ENCODE results near the gene RYR2. TPM values are rescaled to one million over a fixed set of nuclear protein-coding genes. Genes with fewer than 3 reads are reported as not detected.

Gene RYR2
- total RNA-seq, 2 experiments from 2014 or later = not detected

DNA sequence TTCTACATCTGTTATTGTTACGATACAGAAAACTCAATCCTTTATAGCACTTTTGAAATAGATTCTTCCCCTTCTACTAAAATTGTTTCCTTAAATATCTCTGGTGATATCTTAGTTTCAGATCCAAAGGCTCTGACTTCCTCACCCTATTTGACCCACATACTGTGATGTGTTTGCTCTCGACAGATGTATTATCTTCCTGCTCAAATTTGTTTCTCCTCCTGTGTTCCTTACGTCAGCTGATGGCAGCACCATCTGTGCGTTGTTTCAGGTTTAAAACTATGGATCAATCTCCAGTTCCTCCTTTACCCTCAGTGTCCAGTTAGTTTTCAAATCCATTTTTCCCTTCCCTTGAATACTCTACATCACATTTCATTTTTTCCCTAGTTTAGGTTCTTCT, 274.4 kb downstream of the RYR2 start:
- no peaks in the 10 kb centered on the region for H3K4me1 ChIP-seq (ENCODE audit: insufficient read depth, low read length, poor library complexity, severe bottlenecking)
- TF ChIP-seq EZH2phosphoT487 (IDR thresholded peaks at IDR 0.05; ENCODE audit: borderline replicate concordance, low read depth, low read length) = no peak
- TF ChIP-seq, protein P1, sequence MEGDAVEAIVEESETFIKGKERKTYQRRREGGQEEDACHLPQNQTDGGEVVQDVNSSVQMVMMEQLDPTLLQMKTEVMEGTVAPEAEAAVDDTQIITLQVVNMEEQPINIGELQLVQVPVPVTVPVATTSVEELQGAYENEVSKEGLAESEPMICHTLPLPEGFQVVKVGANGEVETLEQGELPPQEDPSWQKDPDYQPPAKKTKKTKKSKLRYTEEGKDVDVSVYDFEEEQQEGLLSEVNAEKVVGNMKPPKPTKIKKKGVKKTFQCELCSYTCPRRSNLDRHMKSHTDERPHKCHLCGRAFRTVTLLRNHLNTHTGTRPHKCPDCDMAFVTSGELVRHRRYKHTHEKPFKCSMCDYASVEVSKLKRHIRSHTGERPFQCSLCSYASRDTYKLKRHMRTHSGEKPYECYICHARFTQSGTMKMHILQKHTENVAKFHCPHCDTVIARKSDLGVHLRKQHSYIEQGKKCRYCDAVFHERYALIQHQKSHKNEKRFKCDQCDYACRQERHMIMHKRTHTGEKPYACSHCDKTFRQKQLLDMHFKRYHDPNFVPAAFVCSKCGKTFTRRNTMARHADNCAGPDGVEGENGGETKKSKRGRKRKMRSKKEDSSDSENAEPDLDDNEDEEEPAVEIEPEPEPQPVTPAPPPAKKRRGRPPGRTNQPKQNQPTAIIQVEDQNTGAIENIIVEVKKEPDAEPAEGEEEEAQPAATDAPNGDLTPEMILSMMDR (conservative IDR thresholded peaks at IDR 0.05; ENCODE audit: low read length) = no peak
- H3K36me3 ChIP-seq (ENCODE audit: insufficient read depth, low read length) = no peaks in the 10 kb centered on the region
- intact Hi-C loops (cut with micrococcal nuclease; ENCODE audit: unreplicated experiment) = no loop called here
- no peak overlapping the region for H3K27ac ChIP-seq (ENCODE audit: low read depth, low read length, poor library complexity, severe bottlenecking)
- H3K79me2 ChIP-seq (ENCODE audit: insufficient read depth, low read depth, low read length) = no peaks in the 10 kb centered on the region
- H3K9me2 ChIP-seq (ENCODE audit: insufficient read depth, low read length) = no peaks in the 10 kb centered on the region
- no peak for DNase-seq (ENCODE audit: low spot score)
- no peak overlapping the region for H3K4me2 ChIP-seq (ENCODE audit: low read length)
- no peak overlapping the region for H2AFZ ChIP-seq (ENCODE audit: low read length)
- H4K20me1 ChIP-seq (ENCODE audit: insufficient read depth, low read length) = no peaks in the 10 kb centered on the region
- no peaks in the 10 kb centered on the region for H3K9me3 ChIP-seq (ENCODE audit: low read length)
- BruUV-seq (replicated peaks) = no TSS peak
- CTCF ChIA-PET (ENCODE audit: unreplicated experiment) = no interaction called here
- POLR2A ChIA-PET = interaction anchor here (0.7 kb wide), 1 partner anchor 1299 kb away, joined by 3 read pairs; no protein-coding TSS in a partner anchor
- H3K4me3 ChIP-seq (ENCODE audit: low read depth, low read length, poor library complexity, severe bottlenecking) = no peak overlapping the region

DNA sequence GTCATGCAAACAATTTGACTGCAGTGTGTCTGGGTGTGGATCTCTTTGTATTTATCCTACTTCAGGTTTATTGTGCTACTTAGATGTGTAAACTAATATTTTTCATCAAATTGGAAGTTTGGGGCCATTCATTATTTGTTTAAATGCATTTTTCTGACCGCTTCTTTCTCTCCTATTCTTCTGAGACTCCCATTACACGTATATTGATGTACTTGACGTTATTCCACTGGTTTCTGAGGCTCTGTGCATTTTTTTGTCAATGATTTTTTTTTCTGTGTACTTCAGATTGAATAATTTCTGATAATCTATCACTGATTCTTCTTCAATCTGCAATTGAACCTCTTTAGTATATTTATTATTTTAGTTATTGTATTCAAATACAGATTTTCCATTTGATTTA, 276.8 kb downstream of the RYR2 start:
- no TSS peak for BruUV-seq (replicated peaks)
- H2AFZ ChIP-seq (ENCODE audit: low read length) = no peak overlapping the region
- ChIA-PET POLR2A (no interaction called here), CTCF (ENCODE audit: unreplicated experiment) (no interaction called here)
- DNase-seq (ENCODE audit: low spot score) = no peak
- H4K20me1 ChIP-seq (ENCODE audit: insufficient read depth, low read length) = no peaks in the 10 kb centered on the region
- no peak for TF ChIP-seq EZH2phosphoT487 (IDR thresholded peaks at IDR 0.05; ENCODE audit: borderline replicate concordance, low read depth, low read length)
- TF ChIP-seq, protein P1 (conservative IDR thresholded peaks at IDR 0.05; ENCODE audit: low read length) = no peak
- H3K4me1 ChIP-seq (ENCODE audit: insufficient read depth, low read length, poor library complexity, severe bottlenecking) = no peaks in the 10 kb centered on the region
- H3K79me2 ChIP-seq (ENCODE audit: insufficient read depth, low read depth, low read length) = no peaks in the 10 kb centered on the region
- no peaks in the 10 kb centered on the region for H3K9me2 ChIP-seq (ENCODE audit: insufficient read depth, low read length)
- H3K36me3 ChIP-seq (ENCODE audit: insufficient read depth, low read length) = no peaks in the 10 kb centered on the region
- H3K4me2 ChIP-seq (ENCODE audit: low read length) = no peak overlapping the region
- no peak overlapping the region for H3K27ac ChIP-seq (ENCODE audit: low read depth, low read length, poor library complexity, severe bottlenecking)
- H3K9me3 ChIP-seq (ENCODE audit: low read length) = no peaks in the 10 kb centered on the region
- no peak overlapping the region for H3K4me3 ChIP-seq (ENCODE audit: low read depth, low read length, poor library complexity, severe bottlenecking)
- intact Hi-C loops (cut with micrococcal nuclease; ENCODE audit: unreplicated experiment) = no loop called here

DNA sequence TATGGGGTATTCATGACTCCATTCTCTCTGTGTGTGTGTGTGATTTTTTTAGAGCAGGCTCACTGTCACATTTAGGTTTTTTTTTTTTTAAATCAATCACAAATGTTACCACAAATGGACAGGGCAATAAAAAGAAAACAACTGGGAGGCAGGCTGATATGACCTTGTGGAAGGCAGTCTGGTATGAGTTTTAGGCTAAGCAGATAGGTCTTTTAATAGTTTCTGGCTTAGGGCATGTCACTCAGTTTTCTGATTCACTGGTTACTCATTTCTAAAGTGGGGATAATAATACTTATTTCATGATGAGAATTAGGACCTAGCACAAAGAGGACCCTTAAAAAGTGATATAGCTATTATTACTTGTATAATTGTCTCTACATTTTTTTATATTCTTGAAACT, 278.9 kb downstream of the RYR2 start:
- TF ChIP-seq, protein P1 (conservative IDR thresholded peaks at IDR 0.05; ENCODE audit: low read length) = no peak
- no peak for TF ChIP-seq EZH2phosphoT487 (IDR thresholded peaks at IDR 0.05; ENCODE audit: borderline replicate concordance, low read depth, low read length)
- no peak overlapping the region for H3K4me3 ChIP-seq (ENCODE audit: low read depth, low read length, poor library complexity, severe bottlenecking)
- H3K79me2 ChIP-seq (ENCODE audit: insufficient read depth, low read depth, low read length) = no peaks in the 10 kb centered on the region
- intact Hi-C loops (cut with micrococcal nuclease; ENCODE audit: unreplicated experiment) = no loop called here
- H3K27ac ChIP-seq (ENCODE audit: low read depth, low read length, poor library complexity, severe bottlenecking) = no peak overlapping the region
- no peak overlapping the region for H2AFZ ChIP-seq (ENCODE audit: low read length)
- H3K4me2 ChIP-seq (ENCODE audit: low read length) = no peak overlapping the region
- no peaks in the 10 kb centered on the region for H3K36me3 ChIP-seq (ENCODE audit: insufficient read depth, low read length)
- no peaks in the 10 kb centered on the region for H3K9me2 ChIP-seq (ENCODE audit: insufficient read depth, low read length)
- ChIA-PET POLR2A (no interaction called here), CTCF (ENCODE audit: unreplicated experiment) (no interaction called here)
- H3K9me3 ChIP-seq (ENCODE audit: low read length) = no peaks in the 10 kb centered on the region
- H4K20me1 ChIP-seq (ENCODE audit: insufficient read depth, low read length) = no peaks in the 10 kb centered on the region
- no TSS peak for BruUV-seq (replicated peaks)
- no peak for DNase-seq (ENCODE audit: low spot score)
- no peaks in the 10 kb centered on the region for H3K4me1 ChIP-seq (ENCODE audit: insufficient read depth, low read length, poor library complexity, severe bottlenecking)
